SK-N-MC (cell line): ENCODE results near the gene SSU72.

Source experiments
- DNase-seq: peaks from one replicate; pipeline ENCODE4 v3.0.0-alpha.2; 2011; ENCODE audit warnings: low read depth, low spot score
- H3K27ac ChIP-seq: fragments of 200-600 bp; sonication (generic); 2 replicates; pipeline ENCODE4 v1.5.1; 2016; ENCODE audit warnings: mixed run types
- H3K36me3 ChIP-seq: fragments of 200-600 bp; sonication (generic); 2 replicates; pipeline ENCODE4 v1.6.1; 2017; ENCODE audit warnings: antibody characterized with exemption, low read length, mixed read lengths; ENCODE audit not compliant: insufficient read depth
- H3K4me3 ChIP-seq: fragments of 200-600 bp; sonication (generic); 2 replicates; pipeline ENCODE4 v1.5.1; 2016
- H3K9ac ChIP-seq: fragments of 200-600 bp; sonication (generic); 2 replicates; pipeline ENCODE4 v1.8.0; 2017; ENCODE audit warnings: mixed run types, mixed read lengths; ENCODE audit not compliant: insufficient read length
- H3K9me3 ChIP-seq: fragments of 200-600 bp; sonication (generic); 2 replicates; pipeline ENCODE4 v1.6.1; 2017; ENCODE audit warnings: low read depth, mild to moderate bottlenecking, antibody characterized with exemption, low read length, moderate library complexity, mixed read lengths
- EZH2 ChIP-seq: fragments of 200-600 bp; sonication (generic); IDR thresholded peaks from one replicate; pipeline ENCODE4 v1.6.1; 2017; ENCODE audit warnings: antibody characterized with exemption
- FOXP2 ChIP-seq: optimal IDR thresholded peaks from 2 replicates; pipeline ENCODE3; 2011; ENCODE audit warnings: mild to moderate bottlenecking, moderate library complexity; ENCODE audit not compliant: insufficient read depth; ENCODE audit errors: extremely low read length, control extremely low read depth
- POLR2AphosphoS5 ChIP-seq: IDR thresholded peaks from 2 replicates; pipeline ENCODE4 v1.6.1; 2012; ENCODE audit warnings: mild to moderate bottlenecking, low read depth, low read length, borderline replicate concordance

The SSU72 gene

GRCh38 chr1:1553821-1554494, 20.7 kb downstream of the SSU72 start:
- no peaks in the 10 kb centered on the region for H3K36me3 ChIP-seq

DNA sequence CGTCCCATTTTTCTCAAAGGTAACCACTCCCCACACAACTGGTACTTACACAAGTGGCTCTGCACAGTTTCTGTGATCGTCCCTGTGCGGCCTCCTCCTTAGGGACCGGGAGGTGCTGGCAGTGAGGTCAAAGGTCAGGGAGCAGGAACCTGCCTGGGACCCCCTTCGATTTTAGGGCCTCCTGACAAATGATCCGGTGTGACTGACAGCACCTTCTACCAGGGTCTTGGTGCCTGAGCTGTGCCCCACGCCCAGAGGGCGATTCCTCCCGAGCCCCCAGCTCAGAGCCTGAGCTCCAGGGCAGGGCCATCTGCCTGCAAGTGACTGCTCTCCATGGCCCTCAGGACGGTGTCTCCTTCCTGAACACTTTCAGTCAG, 22.4 kb downstream of the SSU72 start:
- Histone ChIP-seq H3K9me3 (no peaks in the 10 kb centered on the region), H3K4me3 (no peak overlapping the region), H3K27ac (no peak overlapping the region), H3K9ac (no peak overlapping the region), H3K36me3 (no peaks in the 10 kb centered on the region)
- TF ChIP-seq FOXP2 (no peak), EZH2 (no peak), POLR2AphosphoS5 (no peak)
- no peak for DNase-seq

More at GRCh38 chr1:1553821-1554494, 20.7 kb downstream of the SSU72 start:
- no peak overlapping the region for H3K27ac ChIP-seq
- H3K4me3 ChIP-seq: no peak overlapping the region
- H3K9ac ChIP-seq: no peak overlapping the region
- no peak for DNase-seq
- H3K9me3 ChIP-seq: no peaks in the 10 kb centered on the region
- TF ChIP-seq FOXP2: no peak
- no peak for TF ChIP-seq EZH2

- H3K27ac ChIP-seq: no peak overlapping the region
- H3K9me3 ChIP-seq: no peaks in the 10 kb centered on the region
- no peak overlapping the region for H3K9ac ChIP-seq
- no peak overlapping the region for H3K4me3 ChIP-seq
- DNase-seq: no peak
- TF ChIP-seq EZH2 (no peak), FOXP2 (no peak), POLR2AphosphoS5 (no peak)
- H3K36me3 ChIP-seq: no peaks in the 10 kb centered on the region
Observed at GRCh38 chr1:1551524-1552262, 23.0 kb downstream of the SSU72 start.

- Histone ChIP-seq H3K27ac (peak overlapping the region; percentile 54; the same call in 1 of the 2 replicates), H3K4me3 (no peak overlapping the region), H3K9me3 (no peaks in the 10 kb centered on the region), H3K36me3 (no peaks in the 10 kb centered on the region), H3K9ac (no peak overlapping the region)
- DNase-seq: no peak
- TF ChIP-seq POLR2AphosphoS5 (no peak), FOXP2 (no peak), EZH2 (no peak)
Observed at GRCh38 chr1:1550591-1551432, 23.9 kb downstream of the SSU72 start.

- TF ChIP-seq POLR2AphosphoS5 (no peak), FOXP2 (no peak), EZH2 (no peak)
- no peak overlapping the region for H3K4me3 ChIP-seq
- H3K27ac ChIP-seq: 0 out of 2 replicates have a peak overlapping the region, but pooled peaks have one; percentile 54
- H3K36me3 ChIP-seq: no peaks in the 10 kb centered on the region
- no peak overlapping the region for H3K9ac ChIP-seq
- no peaks in the 10 kb centered on the region for H3K9me3 ChIP-seq
- no peak for DNase-seq
Observed at GRCh38 chr1:1550087-1550486, 24.6 kb downstream of the SSU72 start.

DNA sequence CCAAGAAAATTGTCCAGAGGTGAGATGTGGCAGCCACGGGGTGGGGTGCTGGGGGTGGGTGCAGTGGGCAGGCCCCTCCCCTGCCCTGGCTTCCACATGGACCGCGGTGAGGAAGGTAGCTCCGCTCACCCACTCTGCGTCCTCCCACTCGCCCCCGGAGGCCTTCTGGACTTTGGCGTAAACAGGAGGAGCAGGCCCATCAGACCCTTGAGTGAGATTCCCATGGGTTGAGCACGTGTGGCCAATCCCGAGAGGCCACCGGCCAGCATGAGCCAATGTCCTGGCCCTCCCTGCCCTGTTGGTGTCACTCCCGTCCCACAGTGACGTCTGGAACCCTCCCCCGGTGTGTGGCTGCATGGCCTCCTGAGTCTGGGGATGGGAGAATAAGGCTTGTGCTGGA, 26.1 kb downstream of the SSU72 start:
- H3K9ac ChIP-seq: no peak overlapping the region
- no peak overlapping the region for H3K27ac ChIP-seq
- H3K9me3 ChIP-seq: no peaks in the 10 kb centered on the region
- no peak for DNase-seq
- H3K4me3 ChIP-seq: no peak overlapping the region
- TF ChIP-seq EZH2 (no peak), POLR2AphosphoS5 (no peak), FOXP2 (no peak)
- H3K36me3 ChIP-seq: no peaks in the 10 kb centered on the region

- Histone ChIP-seq H3K27ac (no peak overlapping the region), H3K36me3 (no peaks in the 10 kb centered on the region), H3K9me3 (no peaks in the 10 kb centered on the region), H3K9ac (no peak overlapping the region), H3K4me3 (no peak overlapping the region)
- no peak for TF ChIP-seq FOXP2
- no peak for DNase-seq
Observed at GRCh38 chr1:1547476-1547875, 27.2 kb downstream of the SSU72 start.

DNA sequence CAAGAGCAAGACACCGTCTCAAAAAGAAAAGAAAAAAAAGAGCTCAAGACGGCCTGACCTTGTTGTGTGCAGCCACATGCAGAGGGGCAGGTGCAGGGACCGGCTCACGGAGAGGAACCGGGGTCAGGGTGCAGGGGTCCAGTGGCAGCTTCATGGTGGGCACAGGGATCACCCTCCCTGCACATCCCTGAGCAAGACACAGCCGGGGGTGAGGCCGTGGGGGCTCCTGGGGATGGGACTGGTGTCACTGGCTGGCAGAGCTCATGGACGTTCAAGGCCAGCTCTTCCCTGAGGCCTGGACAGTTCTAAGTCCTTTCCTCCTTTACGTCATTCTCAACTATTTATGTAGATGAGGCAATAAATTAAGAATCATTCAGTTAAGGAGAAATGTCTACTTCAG, 27.7 kb downstream of the SSU72 start:
- Histone ChIP-seq H3K9ac (no peak overlapping the region), H3K36me3 (no peaks in the 10 kb centered on the region), H3K27ac (no peak overlapping the region), H3K9me3 (no peaks in the 10 kb centered on the region), H3K4me3 (no peak overlapping the region)
- no peak for TF ChIP-seq FOXP2
- no peak for TF ChIP-seq EZH2
- no peak for TF ChIP-seq POLR2AphosphoS5
- DNase-seq: no peak
